SK-N-SH (cell line): Measurements from ENCODE around the gene CALD1. TPM values are rescaled to one million over a fixed set of nuclear protein-coding genes. Genes with fewer than 3 reads are reported as not detected.

Source experiments
- CTCF ChIA-PET: fragments of 300-600, 350-600 bp; formaldehyde crosslinking; extraction: SDS; loops from one replicate; lab custom pipeline; 2021; lab: Yijun Ruan, JAX
- POLR2A ChIA-PET: fragments of 350-600 bp; sonication (Branson Sonifier 250); formaldehyde crosslinking; extraction: SDS; loops from one replicate; lab custom pipeline; 2020; ENCODE audit warnings: antibody characterized with exemption, inconsistent platforms; lab: Yijun Ruan, JAX
- DNase-seq: peaks from one replicate; pipeline ENCODE4 v3.0.0; 2012
- H2AFZ ChIP-seq: fragments of 200-600 bp; sonication (generic); 2 replicates; pipeline ENCODE4 v1.8.1; 2016; ENCODE audit warnings: antibody characterized with exemption, mild to moderate bottlenecking, low read depth
- H3F3A ChIP-seq: fragments of 200-600 bp; sonication (generic); replicated peaks from 2 replicates; pipeline ENCODE3; 2016; ENCODE audit warnings: antibody characterized with exemption, mild to moderate bottlenecking; ENCODE audit not compliant: insufficient read depth
- H3K27ac ChIP-seq, 2 experiments: fragments of 200-500 bp in 1 of 2; fragments of 200-600 bp in 1 of 2; sonication (Bioruptor generic) in 1 of 2; sonication (generic), shearing (Covaris generic) in 1 of 2; 2 replicates each; pipeline versions ENCODE4 v1.5.1 to v1.6.1; 2014 to 2016; ENCODE audit warnings: low read depth in 2 of 2, inconsistent platforms in 1 of 2, low read length in 1 of 2, mild to moderate bottlenecking in 1 of 2, mixed read lengths in 1 of 2
- H3K27me3 ChIP-seq: fragments of 200-600 bp; sonication (generic), shearing (Covaris generic); 2 replicates; pipeline ENCODE4 v1.6.1; 2016; ENCODE audit warnings: mixed run types; ENCODE audit not compliant: insufficient read depth
- H3K36me3 ChIP-seq, 2 experiments: fragments of 200-500 bp in 1 of 2; fragments of 200-600 bp in 1 of 2; sonication (Bioruptor generic) in 1 of 2; sonication (generic) in 1 of 2; replicated peaks in 1 of 2; 2 replicates each; pipeline versions ENCODE3 to v1.5.1; 2014 to 2016; ENCODE audit warnings: low read length in 1 of 2, mild to moderate bottlenecking in 1 of 2; ENCODE audit not compliant: insufficient read depth in 2 of 2, control insufficient read depth in 1 of 2
- H3K4me1 ChIP-seq, 2 experiments: fragments of 200-500 bp in 1 of 2; fragments of 200-600 bp in 1 of 2; sonication (Bioruptor generic) in 1 of 2; sonication (generic), shearing (Covaris generic) in 1 of 2; 2 replicates each; pipeline versions ENCODE4 v1.5.1 to v1.6.1; 2014 to 2016; ENCODE audit warnings: low read depth in 1 of 2, low read length in 1 of 2, mixed run types in 1 of 2; ENCODE audit not compliant: insufficient read depth in 2 of 2, control insufficient read depth in 1 of 2
- H3K4me2 ChIP-seq: fragments of 200-600 bp; sonication (generic), shearing (Covaris generic); 2 replicates; pipeline ENCODE4 v1.6.1; 2017; ENCODE audit warnings: mixed run types
- H3K4me3 ChIP-seq, 2 experiments: fragments of 200-500 bp in 1 of 2; fragments of 200-600 bp in 1 of 2; sonication (Bioruptor generic) in 1 of 2; sonication (generic), shearing (Covaris generic) in 1 of 2; 2 replicates each; pipeline versions ENCODE4 v1.5.1 to v1.8.1; 2014 to 2016; ENCODE audit warnings: low read depth in 2 of 2, inconsistent platforms in 1 of 2, low read length in 1 of 2, mild to moderate bottlenecking in 1 of 2, mixed read lengths in 1 of 2, moderate library complexity in 1 of 2
- H3K79me2 ChIP-seq: fragments of 200-600 bp; sonication (generic); 2 replicates; pipeline ENCODE4 v1.8.1; 2017; ENCODE audit warnings: mild to moderate bottlenecking; ENCODE audit not compliant: insufficient read depth
- H3K9ac ChIP-seq: fragments of 200-600 bp; sonication (generic); 2 replicates; pipeline ENCODE4 v1.6.1; 2017; ENCODE audit warnings: mixed run types
- H3K9me2 ChIP-seq: fragments of 200-600 bp; sonication (generic); 2 replicates; pipeline ENCODE4 v1.6.1; 2017; ENCODE audit warnings: mixed run types
- H3K9me3 ChIP-seq: fragments of 200-600 bp; sonication (generic); 2 replicates; pipeline ENCODE4 v1.6.1; 2017; ENCODE audit warnings: mixed run types, mild to moderate bottlenecking, moderate library complexity
- H4K20me1 ChIP-seq: fragments of 200-600 bp; sonication (generic); 2 replicates; pipeline ENCODE4 v1.6.1; 2017; ENCODE audit warnings: mild to moderate bottlenecking, mixed run types; ENCODE audit not compliant: insufficient read depth
- CHD2 ChIP-seq: fragments of 150-350 bp; IDR thresholded peaks from 2 replicates; pipeline ENCODE4 v1.6.1; 2018; ENCODE audit warnings: low read length; ENCODE audit not compliant: partially characterized antibody
- ELF1 ChIP-seq: IDR thresholded peaks from 2 replicates; pipeline ENCODE4 v1.4.0; 2012
- EZH2phosphoT487 ChIP-seq: fragments of 200-600 bp; sonication (generic); IDR thresholded peaks from 2 replicates; pipeline ENCODE4 v1.6.1; 2017; ENCODE audit warnings: low read depth, mixed run types, mild to moderate bottlenecking, antibody characterized with exemption, moderate library complexity, borderline replicate concordance
- FOXJ3 ChIP-seq: sonication (generic); formaldehyde crosslinking; IDR thresholded peaks from 2 replicates; pipeline ENCODE4 v1.5.1; 2020; ENCODE audit warnings: mild to moderate bottlenecking, missing genetic modification reagents
- GABPA ChIP-seq: IDR thresholded peaks from 2 replicates; pipeline ENCODE4 v1.4.0; 2012; ENCODE audit warnings: low read depth, mild to moderate bottlenecking
- GATA2 ChIP-seq: sonication (generic); formaldehyde crosslinking; IDR thresholded peaks from 2 replicates; pipeline ENCODE4 v1.5.0; 2020; ENCODE audit warnings: mild to moderate bottlenecking, missing genetic modification reagents
- JUND ChIP-seq: IDR thresholded peaks from 2 replicates; pipeline ENCODE4 v1.4.0; 2012
- MEF2A ChIP-seq: IDR thresholded peaks from 2 replicates; pipeline ENCODE4 v1.4.0; 2012; ENCODE audit warnings: low read depth, borderline replicate concordance
- NFIC ChIP-seq: IDR thresholded peaks from 2 replicates; pipeline ENCODE4 v1.4.0; 2012; ENCODE audit warnings: borderline replicate concordance
- NRF1 ChIP-seq: IDR thresholded peaks from 2 replicates; pipeline ENCODE4 v1.6.1; 2012; ENCODE audit warnings: low read depth, mild to moderate bottlenecking, low read length
- RAD21 ChIP-seq: IDR thresholded peaks from 2 replicates; pipeline ENCODE4 v1.6.1; 2012; ENCODE audit warnings: mild to moderate bottlenecking, low read length
- RCOR1 ChIP-seq: fragments of 150-350 bp; IDR thresholded peaks from 2 replicates; pipeline ENCODE4 v1.6.1; 2017; ENCODE audit warnings: antibody characterized with exemption, low read length
- RFX5 ChIP-seq: IDR thresholded peaks from 2 replicates; pipeline ENCODE4 v1.6.1; 2012; ENCODE audit warnings: mild to moderate bottlenecking, improper control_type of control experiment, low read length
- SIN3A ChIP-seq: IDR thresholded peaks from 2 replicates; pipeline ENCODE4 v1.6.1; 2012; ENCODE audit warnings: low read depth, mild to moderate bottlenecking, low read length, moderate library complexity, borderline replicate concordance
- SMC3 ChIP-seq: IDR thresholded peaks from 2 replicates; pipeline ENCODE4 v1.6.1; 2012; ENCODE audit warnings: low read depth, low read length, improper control_type of control experiment
- TCF12 ChIP-seq: IDR thresholded peaks from 2 replicates; pipeline ENCODE4 v1.4.0; 2012
- TEAD4 ChIP-seq: IDR thresholded peaks from 2 replicates; pipeline ENCODE4 v1.4.0; 2012; ENCODE audit warnings: mild to moderate bottlenecking, borderline replicate concordance; ENCODE audit not compliant: insufficient read depth
- YY1 ChIP-seq: IDR thresholded peaks from 2 replicates; pipeline ENCODE4 v1.4.0; 2012; ENCODE audit warnings: low read depth, mild to moderate bottlenecking
- WGBS: methylation state at CpG from one replicate; pipeline ENCODE4 v1.1.6; 2017; ENCODE audit warnings: low lambda C conversion rate; 5-methylcytosine and 5-hydroxymethylcytosine counted together
- polyA plus RNA-seq, 3 experiments: library from polyadenylated mRNA; depleted of rRNA; stranded (reverse); fragments of >200 nt; gene quantifications; 2 replicates each; pipeline ENCODE4 v1.2.3, GENCODE V29; 2012
- TF ChIP-seq, protein P1 (sequence below): IDR thresholded peaks from 2 replicates; pipeline ENCODE4 v1.4.0; 2012; ENCODE audit warnings: low read depth
- TF ChIP-seq, protein P2 (sequence below): IDR thresholded peaks from 2 replicates; pipeline ENCODE4 v1.4.0; 2012; ENCODE audit warnings: low read depth, borderline replicate concordance
- TF ChIP-seq, protein P3 (sequence below): IDR thresholded peaks from 2 replicates; pipeline ENCODE4 v1.4.0; 2012; ENCODE audit warnings: low read depth, borderline replicate concordance

Gene CALD1
- polyA plus RNA-seq, 1 of the 3 experiments (the other 2 are of a cell fraction), result 299 TPM

DNA sequence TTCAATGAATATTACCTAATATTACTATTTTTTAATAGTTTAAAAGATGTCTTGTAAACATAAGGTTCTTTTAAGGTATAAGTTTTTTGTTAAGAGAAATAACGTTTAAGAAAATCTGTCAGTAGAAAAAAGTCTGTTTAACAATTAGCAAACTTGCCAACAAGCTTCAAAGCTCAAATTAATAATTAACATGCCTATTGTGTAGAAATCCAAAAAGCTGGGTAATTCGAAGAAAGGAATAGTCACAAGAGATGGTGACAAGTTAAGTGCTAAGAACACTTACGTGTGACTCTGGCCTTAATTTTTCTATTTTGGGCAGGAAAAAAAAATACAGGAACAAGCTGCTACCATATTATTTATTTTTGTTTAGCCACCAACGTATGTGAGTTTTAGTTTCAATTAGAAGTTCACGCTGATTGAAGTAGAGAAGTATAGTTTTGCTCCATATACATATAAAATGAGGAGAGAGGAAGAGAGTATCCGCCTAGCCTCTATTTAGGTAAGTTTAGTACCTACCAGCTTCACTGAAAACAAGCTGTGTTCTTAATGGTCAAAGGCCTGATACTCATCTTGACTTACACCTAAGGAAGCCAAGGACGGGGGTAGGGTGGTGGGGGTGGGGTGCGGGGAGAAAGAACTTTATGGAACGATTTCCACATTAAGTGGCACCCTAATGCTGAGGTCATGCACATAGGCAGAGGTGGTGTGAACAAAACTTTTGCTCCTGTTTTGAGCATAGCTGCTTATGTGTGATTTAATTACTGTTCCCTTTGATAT lies 163.4 kb downstream of the CALD1 start:
- no peak for DNase-seq
- Histone ChIP-seq H3K4me2 (no peak overlapping the region), H3K36me3 (peaks cover 91 to 97% of the 10 kb centered on the region in 2 experiments), H3K27me3 (no peaks in the 10 kb centered on the region), H3K9me2 (no peaks in the 10 kb centered on the region), H3K4me1 (peaks cover 7 to 12% of the 10 kb centered on the region in 2 experiments; a peak in 2 of 4 replicates), H3K9me3 (no peaks in the 10 kb centered on the region), H3F3A (peaks cover 53% of the 10 kb centered on the region)
- 92% methylated on average over 9 of the region's 9 CpGs for WGBS
- TF ChIP-seq, protein P1, sequence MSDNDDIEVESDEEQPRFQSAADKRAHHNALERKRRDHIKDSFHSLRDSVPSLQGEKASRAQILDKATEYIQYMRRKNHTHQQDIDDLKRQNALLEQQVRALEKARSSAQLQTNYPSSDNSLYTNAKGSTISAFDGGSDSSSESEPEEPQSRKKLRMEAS, result no peak
- TF ChIP-seq, protein P2, sequence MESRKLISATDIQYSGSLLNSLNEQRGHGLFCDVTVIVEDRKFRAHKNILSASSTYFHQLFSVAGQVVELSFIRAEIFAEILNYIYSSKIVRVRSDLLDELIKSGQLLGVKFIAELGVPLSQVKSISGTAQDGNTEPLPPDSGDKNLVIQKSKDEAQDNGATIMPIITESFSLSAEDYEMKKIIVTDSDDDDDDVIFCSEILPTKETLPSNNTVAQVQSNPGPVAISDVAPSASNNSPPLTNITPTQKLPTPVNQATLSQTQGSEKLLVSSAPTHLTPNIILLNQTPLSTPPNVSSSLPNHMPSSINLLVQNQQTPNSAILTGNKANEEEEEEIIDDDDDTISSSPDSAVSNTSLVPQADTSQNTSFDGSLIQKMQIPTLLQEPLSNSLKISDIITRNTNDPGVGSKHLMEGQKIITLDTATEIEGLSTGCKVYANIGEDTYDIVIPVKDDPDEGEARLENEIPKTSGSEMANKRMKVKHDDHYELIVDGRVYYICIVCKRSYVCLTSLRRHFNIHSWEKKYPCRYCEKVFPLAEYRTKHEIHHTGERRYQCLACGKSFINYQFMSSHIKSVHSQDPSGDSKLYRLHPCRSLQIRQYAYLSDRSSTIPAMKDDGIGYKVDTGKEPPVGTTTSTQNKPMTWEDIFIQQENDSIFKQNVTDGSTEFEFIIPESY, result no peak
- no peak for TF ChIP-seq EZH2phosphoT487
- TF ChIP-seq, protein P3, sequence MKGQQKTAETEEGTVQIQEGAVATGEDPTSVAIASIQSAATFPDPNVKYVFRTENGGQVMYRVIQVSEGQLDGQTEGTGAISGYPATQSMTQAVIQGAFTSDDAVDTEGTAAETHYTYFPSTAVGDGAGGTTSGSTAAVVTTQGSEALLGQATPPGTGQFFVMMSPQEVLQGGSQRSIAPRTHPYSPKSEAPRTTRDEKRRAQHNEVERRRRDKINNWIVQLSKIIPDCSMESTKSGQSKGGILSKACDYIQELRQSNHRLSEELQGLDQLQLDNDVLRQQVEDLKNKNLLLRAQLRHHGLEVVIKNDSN, result no peak
- TF ChIP-seq RFX5, result no peak
- no peak for TF ChIP-seq RAD21
- TF ChIP-seq JUND, result no peak
- no peak for TF ChIP-seq SIN3A
- no peak for TF ChIP-seq MEF2A
- TF ChIP-seq, all 33 proteins: peak for 0
- no peaks in the 10 kb centered on the region for H4K20me1 ChIP-seq
- no peak overlapping the region for H3K9ac ChIP-seq
- peaks cover 56% of the 10 kb centered on the region for H3K79me2 ChIP-seq
- ChIA-PET CTCF (interaction anchor here (0.5 to 6.7 kb wide), 42 partner anchors 12 to 510 kb away, joined by 3 to 114 read pairs (median 4); partner anchors contain the start of gene BPGM), POLR2A (interaction anchor here (0.5 to 0.8 kb wide), 2 partner anchors 46 to 297 kb away, joined by 3 read pairs; partner anchors contain the start of gene BPGM)
- H3K4me3 ChIP-seq, result no peak overlapping the region
- H3K27ac ChIP-seq, result peak overlapping the region in 1 of 2 experiments; percentile 48; a peak in 2 of 4 replicates
- H2AFZ ChIP-seq, result no peak overlapping the region

DNA sequence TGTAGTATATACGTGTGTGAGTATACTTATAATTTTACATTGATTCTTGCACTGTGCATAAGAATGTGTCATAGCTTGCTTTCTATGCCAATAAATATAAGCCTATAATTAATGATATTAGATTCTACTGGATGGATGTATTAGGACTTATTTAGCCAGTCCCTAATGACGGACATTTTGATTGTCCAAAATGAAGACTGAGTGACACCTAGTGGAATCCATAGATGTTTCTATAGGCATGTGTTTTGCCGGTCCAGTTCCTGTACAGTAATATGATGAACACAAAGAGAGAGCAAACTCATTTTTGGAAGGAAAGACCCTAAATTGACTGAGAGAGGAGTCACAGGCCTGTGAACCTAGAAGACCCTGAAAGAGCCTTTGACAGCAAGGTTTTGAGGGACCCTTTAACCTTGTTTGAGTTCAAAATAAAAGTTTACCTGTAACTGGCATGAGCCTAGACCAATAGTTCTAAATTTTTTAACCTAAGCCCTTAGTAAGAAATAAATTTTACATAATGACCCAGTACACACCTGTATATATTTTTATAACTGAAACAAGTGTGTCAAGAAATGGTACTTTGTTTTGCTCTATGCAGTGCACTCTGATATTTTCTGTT lies 164.5 kb downstream of the CALD1 start:
- H3K36me3 ChIP-seq, result peaks cover 91 to 97% of the 10 kb centered on the region in 2 experiments
- TF ChIP-seq NFIC (no peak), RCOR1 (0 out of 2 replicates have a peak, but pooled peaks have one; percentile 16), MEF2A (no peak), EZH2phosphoT487 (no peak), ELF1 (no peak), TCF12 (no peak), FOXJ3 (CRISPR knock-in tag) (no peak), TEAD4 (no peak), CHD2 (no peak), SMC3 (peak; percentile 76), GABPA (no peak), GATA2 (CRISPR knock-in tag) (no peak), SIN3A (no peak), NRF1 (no peak), YY1 (0 out of 2 replicates have a peak, but pooled peaks have one; percentile 30)
- TF ChIP-seq, protein P3, result no peak
- TF ChIP-seq, protein P1, result no peak

More for the DNA sequence above, 164.5 kb downstream of the CALD1 start:
- Histone ChIP-seq H3K4me2 (no peak overlapping the region), H3K27me3 (no peaks in the 10 kb centered on the region), H3K9ac (no peak overlapping the region), H3F3A (peaks cover 57% of the 10 kb centered on the region), H3K4me3 (no peak overlapping the region), H4K20me1 (no peaks in the 10 kb centered on the region), H3K9me2 (no peaks in the 10 kb centered on the region), H3K4me1 (peaks cover 7 to 12% of the 10 kb centered on the region in 2 experiments; a peak in 2 of 4 replicates), H3K27ac (no peak overlapping the region; a peak in 1 of 4 replicates), H3K9me3 (no peaks in the 10 kb centered on the region), H2AFZ (no peak overlapping the region), H3K79me2 (peaks cover 46% of the 10 kb centered on the region; the same call in 1 of the 2 replicates)
- ChIA-PET CTCF (interaction anchor here (0.5 to 6.7 kb wide), 42 partner anchors 11 to 511 kb away, joined by 3 to 114 read pairs (median 5); partner anchors contain the start of gene BPGM), POLR2A (interaction anchor here (0.5 kb wide), 1 partner anchor 47 kb away, joined by 3 read pairs; no protein-coding TSS in a partner anchor)
- 69% methylated on average over 3 of the region's 3 CpGs for WGBS
- DNase-seq, result peak; percentile 74
